KOPT-K1 (cell line): ENCODE data around the gene GAS2L3.
"Not testable (repeated sequence)": the region's sequence is repeated elsewhere in the genome, so short reads cannot be mapped to it uniquely, and the experiment has no call there.

Experiments
- H3K27ac ChIP-seq: fragments of 200-600 bp; sonication (generic); 2 replicates; pipeline ENCODE4 v1.5.1; 2016; ENCODE audit warnings: antibody characterized with exemption, mild to moderate bottlenecking, low read depth, low read length; ENCODE audit not compliant: poor library complexity, severe bottlenecking
- H3K36me3 ChIP-seq: fragments of 200-600 bp; sonication (generic); 2 replicates; pipeline ENCODE4 v1.5.1; 2017; ENCODE audit warnings: antibody characterized with exemption, mild to moderate bottlenecking, low read length, moderate library complexity; ENCODE audit not compliant: insufficient read depth
- H3K9me3 ChIP-seq: fragments of 200-600 bp; sonication (generic); 2 replicates; pipeline ENCODE4 v1.5.1; 2017; ENCODE audit warnings: antibody characterized with exemption, low read length, mild to moderate bottlenecking; ENCODE audit not compliant: insufficient read depth, poor library complexity, severe bottlenecking

Gene GAS2L3

GRCh38 chr12:100564905-100565467 lies 8.5 kb upstream of the GAS2L3 start:
- Histone ChIP-seq H3K36me3 (no peaks in the 10 kb centered on the region), H3K9me3 (no peaks in the 10 kb centered on the region), H3K27ac (no peak overlapping the region)

GRCh38 chr12:100565987-100566545 lies 7.4 kb upstream of the GAS2L3 start:
- no peaks in the 10 kb centered on the region for H3K9me3 ChIP-seq
- H3K36me3 ChIP-seq, result no peaks in the 10 kb centered on the region
- H3K27ac ChIP-seq, result no peak overlapping the region

- no peak overlapping the region for H3K27ac ChIP-seq
- no peaks in the 10 kb centered on the region for H3K36me3 ChIP-seq
- no peaks in the 10 kb centered on the region for H3K9me3 ChIP-seq
These were observed 6.4 kb upstream of the GAS2L3 start for GRCh38 chr12:100566887-100567637.

- Histone ChIP-seq H3K36me3 (no peaks in the 10 kb centered on the region), H3K9me3 (no peaks in the 10 kb centered on the region)
These were observed 5.5 kb upstream of the GAS2L3 start for GRCh38 chr12:100567945-100568344.

GRCh38 chr12:100572184-100572583 lies 1.3 kb upstream of the GAS2L3 start:
- no peak overlapping the region for H3K27ac ChIP-seq
- H3K9me3 ChIP-seq, result peaks cover 14% of the 10 kb centered on the region
- no peaks in the 10 kb centered on the region for H3K36me3 ChIP-seq

More at GRCh38 chr12:100567945-100568344, 5.5 kb upstream of the GAS2L3 start:
- H3K27ac ChIP-seq, result no peak overlapping the region

GRCh38 chr12:100574187-100575074 lies 947 bp downstream of the GAS2L3 start:
- no peaks in the 10 kb centered on the region for H3K36me3 ChIP-seq
- H3K27ac ChIP-seq, result no peak overlapping the region
- peaks cover 14% of the 10 kb centered on the region for H3K9me3 ChIP-seq

- no peak overlapping the region for H3K27ac ChIP-seq
- no peaks in the 10 kb centered on the region for H3K36me3 ChIP-seq
- H3K9me3 ChIP-seq, result peaks cover 14% of the 10 kb centered on the region
These were observed 3.0 kb downstream of the GAS2L3 start for GRCh38 chr12:100576331-100577036.

GRCh38 chr12:100578923-100579322 lies 5.4 kb downstream of the GAS2L3 start:
- H3K27ac ChIP-seq, result no peak overlapping the region
- peaks cover 5% of the 10 kb centered on the region for H3K9me3 ChIP-seq
- H3K36me3 ChIP-seq, result no peaks in the 10 kb centered on the region

GRCh38 chr12:100579844-100580243 lies 6.4 kb downstream of the GAS2L3 start:
- no peaks in the 10 kb centered on the region for H3K36me3 ChIP-seq
- no peak overlapping the region for H3K27ac ChIP-seq
- H3K9me3 ChIP-seq, result no peaks in the 10 kb centered on the region

- H3K9me3 ChIP-seq, result peaks cover 18% of the 10 kb centered on the region
- H3K36me3 ChIP-seq, result no peaks in the 10 kb centered on the region
- H3K27ac ChIP-seq, result no peak overlapping the region
These were observed 10.8 kb downstream of the GAS2L3 start for GRCh38 chr12:100584256-100584655.

- no peaks in the 10 kb centered on the region for H3K36me3 ChIP-seq
- H3K9me3 ChIP-seq, result peaks cover 9% of the 10 kb centered on the region
- no peak overlapping the region for H3K27ac ChIP-seq
These were observed 18.5 kb downstream of the GAS2L3 start for GRCh38 chr12:100591979-100592378.

GRCh38 chr12:100593490-100593889 lies 20.0 kb downstream of the GAS2L3 start:
- Histone ChIP-seq H3K9me3 (peaks cover 4% of the 10 kb centered on the region), H3K36me3 (no peaks in the 10 kb centered on the region), H3K27ac (no peak overlapping the region)

- no peaks in the 10 kb centered on the region for H3K36me3 ChIP-seq
- H3K27ac ChIP-seq, result no peak overlapping the region
- no peaks in the 10 kb centered on the region for H3K9me3 ChIP-seq
These were observed 28.1 kb downstream of the GAS2L3 start for GRCh38 chr12:100601626-100602025.

- H3K36me3 ChIP-seq, H3K27ac ChIP-seq, H3K9me3 ChIP-seq: not testable (repeated sequence)
These were observed 29.5 kb downstream of the GAS2L3 start for GRCh38 chr12:100602997-100603396.
